Skeletal muscle tissue (tissue), 4 donors: ENCODE measurements around the gene NSD2. TPM values are rescaled to one million over a fixed set of nuclear protein-coding genes. Genes with fewer than 3 reads are reported as not detected.

Experiments used
- H3K27ac ChIP-seq: one replicate; pipeline ENCODE4 v1.7.0; 2013; ENCODE audit warnings: mild to moderate bottlenecking, low read depth, low read length, inconsistent platforms
- H3K27me3 ChIP-seq, 3 donors: one replicate each; pipeline ENCODE4 v1.7.0; 2013; ENCODE audit warnings: low read length in 3 of 3; ENCODE audit not compliant: control insufficient read depth in 3 of 3, insufficient read depth in 3 of 3
- H3K36me3 ChIP-seq, 3 donors: one replicate each; pipeline ENCODE4 v1.7.0; 2013; ENCODE audit warnings: low read length in 3 of 3; ENCODE audit not compliant: control insufficient read depth in 3 of 3, insufficient read depth in 3 of 3
- H3K4me1 ChIP-seq, 3 donors: one replicate each; pipeline ENCODE4 v1.7.0; 2013; ENCODE audit warnings: low read length in 3 of 3, mild to moderate bottlenecking in 3 of 3; ENCODE audit not compliant: control insufficient read depth in 3 of 3, insufficient read depth in 3 of 3
- H3K4me3 ChIP-seq, 3 donors: one replicate each; pipeline ENCODE4 v1.7.0; 2013; ENCODE audit warnings: low read length in 3 of 3
- H3K9ac ChIP-seq, 3 donors: one replicate each; pipeline ENCODE4 v1.7.0; 2013; ENCODE audit warnings: low read length in 3 of 3, mild to moderate bottlenecking in 3 of 3, moderate library complexity in 2 of 3, low read depth in 1 of 3
- H3K9me3 ChIP-seq, 3 donors: one replicate each; pipeline ENCODE4 v1.7.0; 2013; ENCODE audit warnings: low read length in 3 of 3; ENCODE audit not compliant: control insufficient read depth in 3 of 3
- total RNA-seq: library from RNA; depleted of rRNA; stranded (reverse); fragments of >200 nt; gene quantifications from one replicate; pipeline ENCODE4 v1.2.3, GENCODE V29; 2014
- donor health status: Osteomylitis.

The NSD2 gene
- total RNA-seq, 1 donor from 2014 or later = 41.8 TPM

GRCh38 chr4:1887052-1887451, 15.9 kb downstream of the NSD2 start:
- no peak overlapping the region for H3K27ac ChIP-seq
- H3K4me1 ChIP-seq = no peaks in the 10 kb centered on the region
- H3K4me3 ChIP-seq = no peak overlapping the region
- no peaks in the 10 kb centered on the region for H3K27me3 ChIP-seq
- H3K9ac ChIP-seq = no peak overlapping the region
- H3K9me3 ChIP-seq = no peaks in the 10 kb centered on the region
- no peaks in the 10 kb centered on the region for H3K36me3 ChIP-seq

GRCh38 chr4:1890979-1891570, 19.9 kb downstream of the NSD2 start:
- H3K4me3 ChIP-seq = no peak overlapping the region
- H3K36me3 ChIP-seq = no peaks in the 10 kb centered on the region

GRCh38 chr4:1895971-1896657, 24.9 kb downstream of the NSD2 start:
- Histone ChIP-seq H3K27ac (no peak overlapping the region), H3K9me3 (no peaks in the 10 kb centered on the region), H3K4me1 (no peaks in the 10 kb centered on the region), H3K27me3 (no peaks in the 10 kb centered on the region), H3K36me3 (peaks cover 2 to 5% (median 3%) of the 10 kb centered on the region in 3 donors), H3K4me3 (no peak overlapping the region), H3K9ac (no peak overlapping the region)

More at GRCh38 chr4:1890979-1891570, 19.9 kb downstream of the NSD2 start:
- H3K9me3 ChIP-seq = no peaks in the 10 kb centered on the region
- no peak overlapping the region for H3K27ac ChIP-seq
- H3K9ac ChIP-seq = no peak overlapping the region
- H3K27me3 ChIP-seq = no peaks in the 10 kb centered on the region
- no peaks in the 10 kb centered on the region for H3K4me1 ChIP-seq

GRCh38 chr4:1896658-1896991, 25.4 kb downstream of the NSD2 start:
- Histone ChIP-seq H3K9ac (no peak overlapping the region), H3K27me3 (no peaks in the 10 kb centered on the region), H3K9me3 (no peaks in the 10 kb centered on the region), H3K4me1 (no peaks in the 10 kb centered on the region), H3K27ac (no peak overlapping the region), H3K4me3 (no peak overlapping the region), H3K36me3 (peaks cover 6 to 10% (median 8%) of the 10 kb centered on the region in 3 donors)

- H3K36me3 ChIP-seq = peaks cover 11 to 14% (median 13%) of the 10 kb centered on the region in 3 donors
- no peaks in the 10 kb centered on the region for H3K27me3 ChIP-seq
- no peaks in the 10 kb centered on the region for H3K4me1 ChIP-seq
- no peak overlapping the region for H3K4me3 ChIP-seq
- H3K27ac ChIP-seq = no peak overlapping the region
- H3K9me3 ChIP-seq = no peaks in the 10 kb centered on the region
- no peak overlapping the region for H3K9ac ChIP-seq
Observed at GRCh38 chr4:1898007-1898406, 26.8 kb downstream of the NSD2 start.

- Histone ChIP-seq H3K4me3 (no peak overlapping the region), H3K36me3 (peaks cover 11 to 14% (median 14%) of the 10 kb centered on the region in 3 donors), H3K9ac (no peak overlapping the region), H3K27ac (no peak overlapping the region), H3K9me3 (no peaks in the 10 kb centered on the region), H3K27me3 (no peaks in the 10 kb centered on the region), H3K4me1 (no peaks in the 10 kb centered on the region)
Observed at GRCh38 chr4:1898681-1899080, 27.5 kb downstream of the NSD2 start.

- no peak overlapping the region for H3K4me3 ChIP-seq
- H3K4me1 ChIP-seq = no peaks in the 10 kb centered on the region
- peaks cover 14 to 19% (median 16%) of the 10 kb centered on the region in 3 donors for H3K36me3 ChIP-seq
- no peak overlapping the region for H3K9ac ChIP-seq
- H3K9me3 ChIP-seq = no peaks in the 10 kb centered on the region
- no peak overlapping the region for H3K27ac ChIP-seq
- H3K27me3 ChIP-seq = no peaks in the 10 kb centered on the region
Observed at GRCh38 chr4:1899149-1900086, 28.2 kb downstream of the NSD2 start.

- H3K9me3 ChIP-seq = no peaks in the 10 kb centered on the region
- H3K27me3 ChIP-seq = no peaks in the 10 kb centered on the region
- H3K4me1 ChIP-seq = no peaks in the 10 kb centered on the region
- H3K4me3 ChIP-seq = no peak overlapping the region
- H3K36me3 ChIP-seq = peaks cover 14 to 21% (median 17%) of the 10 kb centered on the region in 3 donors
- H3K27ac ChIP-seq = no peak overlapping the region
- no peak overlapping the region for H3K9ac ChIP-seq
Observed at GRCh38 chr4:1900087-1900433, 28.9 kb downstream of the NSD2 start.

GRCh38 chr4:1900624-1901023, 29.4 kb downstream of the NSD2 start:
- Histone ChIP-seq H3K27ac (no peak overlapping the region), H3K9me3 (no peaks in the 10 kb centered on the region), H3K9ac (no peak overlapping the region), H3K36me3 (peaks cover 14 to 24% (median 23%) of the 10 kb centered on the region in 3 donors), H3K4me3 (no peak overlapping the region), H3K27me3 (no peaks in the 10 kb centered on the region), H3K4me1 (no peaks in the 10 kb centered on the region)

- Histone ChIP-seq H3K4me1 (no peaks in the 10 kb centered on the region), H3K36me3 (peaks cover 14 to 25% (median 24%) of the 10 kb centered on the region in 3 donors), H3K9me3 (no peaks in the 10 kb centered on the region), H3K27me3 (no peaks in the 10 kb centered on the region), H3K4me3 (no peak overlapping the region), H3K9ac (no peak overlapping the region), H3K27ac (no peak overlapping the region)
Observed at GRCh38 chr4:1901127-1901526, 29.9 kb downstream of the NSD2 start.
